ENCODE data around the gene RPS6KA2.

GRCh38 chr6:166562726-166563125, 64.3 kb downstream of the RPS6KA2 start:
- TF ChIP-seq CTCF (IDR thresholded peaks at IDR 0.05), result no peak
- TF ChIP-seq POLR2A (IDR thresholded peaks at IDR 0.05), result no peak

Measured in testis (tissue), 2 donors.